Fibroblast of skin of left biceps (primary cell): ENCODE data around the gene VWA8.

Experiments
- DNase-seq, 2 experiments: peaks; one replicate each; pipeline ENCODE4 v3.0.0-alpha.2; 2013; ENCODE audit warnings: low read depth in 2 of 2

The VWA8 gene

DNA sequence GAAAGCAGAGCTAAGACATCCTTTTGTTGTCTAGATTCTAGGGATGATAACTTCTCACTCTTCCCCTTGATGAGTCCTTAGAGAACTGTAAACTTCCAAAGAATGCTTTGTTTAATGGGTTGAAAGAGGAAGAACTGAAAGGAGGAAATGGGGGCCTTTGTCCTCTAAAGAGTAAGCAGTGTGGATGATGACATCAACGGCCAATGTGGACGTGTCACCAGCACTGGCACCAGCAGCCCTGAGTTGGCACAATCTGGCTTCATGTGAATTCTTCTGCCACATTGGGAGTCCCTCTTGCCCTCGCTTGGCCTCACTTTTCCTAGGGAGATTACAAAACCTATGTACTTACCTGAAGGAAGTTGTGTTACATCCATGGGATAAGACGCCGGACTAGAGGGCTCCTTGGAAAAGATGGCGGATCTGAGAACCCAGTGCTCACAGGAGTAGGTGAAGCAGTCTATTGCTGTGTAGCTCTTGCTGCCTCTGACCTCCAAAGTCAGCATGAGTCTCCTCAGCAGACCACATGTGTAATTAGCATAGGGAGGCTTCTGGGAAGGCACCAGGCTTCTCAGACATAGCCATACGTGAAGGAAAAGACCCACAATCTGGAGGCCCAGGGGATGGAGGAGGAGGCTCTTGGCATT, 440.8 kb downstream of the VWA8 start:
- DNase-seq: peak in 1 of 2 experiments; percentile 13
